GM21825 (cell line): ENCODE data around the gene CEP43.

Experiments
- ATAC-seq: cut with Tn5 transposase; IDR thresholded peaks from one replicate; pipeline ENCODE4 v1.9.1; 2021; ENCODE audit warnings: mild to moderate bottlenecking, moderate library complexity; ENCODE audit not compliant: unreplicated experiment

Gene CEP43

DNA sequence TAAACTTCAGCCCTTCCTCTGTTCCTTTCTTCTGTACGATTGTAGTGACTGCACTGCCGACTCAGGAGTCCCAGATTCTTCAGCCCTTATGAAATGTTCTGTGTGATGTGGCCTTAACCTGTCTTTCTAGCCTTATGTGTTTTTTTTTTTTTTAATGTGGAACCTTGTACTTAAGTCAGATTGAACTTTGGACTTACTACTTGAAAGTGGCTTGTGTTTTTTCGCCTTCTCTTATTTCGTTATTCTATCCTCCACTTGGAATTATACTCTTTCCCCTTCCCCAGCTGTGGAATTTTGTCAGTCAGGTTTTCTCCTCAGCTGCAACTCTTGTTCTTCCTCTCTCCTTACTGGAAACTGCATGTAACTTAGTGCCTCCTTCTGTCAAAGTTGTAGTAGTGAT, 8.8 kb downstream of the CEP43 start:
- ATAC-seq: no peak

- no peak for ATAC-seq
Observed at GRCh38 chr6:167013067-167013466, 13.9 kb downstream of the CEP43 start.

GRCh38 chr6:167013946-167014345, 14.7 kb downstream of the CEP43 start:
- ATAC-seq: no peak

- no peak for ATAC-seq
Observed at GRCh38 chr6:167015302-167015701, 16.1 kb downstream of the CEP43 start.

GRCh38 chr6:167020206-167020605, 21.0 kb downstream of the CEP43 start:
- peak; percentile 87 for ATAC-seq

DNA sequence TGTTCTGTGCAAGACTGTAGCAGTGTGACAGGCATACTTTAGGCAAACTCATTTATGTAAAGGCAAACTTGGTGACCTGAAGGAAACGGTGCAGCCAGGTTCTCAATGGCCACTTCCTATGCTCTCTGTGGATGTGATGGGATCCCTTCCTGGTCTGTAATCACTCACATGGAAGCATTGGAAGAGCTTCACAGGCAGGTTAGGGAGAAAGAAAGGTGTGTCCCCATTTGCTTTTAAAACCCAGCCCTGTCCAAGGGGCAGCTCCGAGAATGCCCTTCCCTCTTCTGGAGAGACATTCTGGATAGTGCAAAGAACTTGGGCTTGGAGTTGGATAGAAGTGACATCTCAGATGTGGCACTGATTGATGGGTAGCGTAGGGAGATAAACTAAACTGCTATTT, 28.1 kb downstream of the CEP43 start:
- ATAC-seq: no peak

DNA sequence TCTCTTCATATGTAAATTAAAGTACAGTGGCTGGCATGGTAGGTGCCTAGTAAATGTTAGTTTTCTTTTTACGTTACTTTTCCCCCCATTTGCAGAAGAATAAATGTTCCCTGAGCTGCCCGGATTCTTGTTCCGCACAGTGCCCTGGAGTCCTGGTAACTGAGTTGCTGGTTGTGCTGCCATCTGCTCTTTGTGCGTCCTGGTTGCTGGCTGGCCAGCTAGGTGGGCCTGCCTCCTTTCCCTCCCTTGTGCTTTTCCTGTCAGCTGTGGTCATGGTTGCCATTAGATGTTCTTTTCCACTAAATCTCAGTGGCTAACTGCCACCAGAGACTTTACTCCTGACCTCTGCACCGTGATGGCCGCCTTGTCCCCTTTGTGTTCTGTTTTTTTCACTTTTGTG, 28.6 kb downstream of the CEP43 start:
- no peak for ATAC-seq

GRCh38 chr6:167030222-167031072, 31.2 kb downstream of the CEP43 start:
- no peak for ATAC-seq

- ATAC-seq: no peak
Observed at GRCh38 chr6:167031082-167031709, 32.0 kb downstream of the CEP43 start.

GRCh38 chr6:167034056-167034455, 34.9 kb downstream of the CEP43 start:
- ATAC-seq: no peak

GRCh38 chr6:167037762-167038161, 38.6 kb downstream of the CEP43 start:
- no peak for ATAC-seq

- ATAC-seq: no peak
Observed at GRCh38 chr6:167044696-167045095, 45.5 kb downstream of the CEP43 start.

DNA sequence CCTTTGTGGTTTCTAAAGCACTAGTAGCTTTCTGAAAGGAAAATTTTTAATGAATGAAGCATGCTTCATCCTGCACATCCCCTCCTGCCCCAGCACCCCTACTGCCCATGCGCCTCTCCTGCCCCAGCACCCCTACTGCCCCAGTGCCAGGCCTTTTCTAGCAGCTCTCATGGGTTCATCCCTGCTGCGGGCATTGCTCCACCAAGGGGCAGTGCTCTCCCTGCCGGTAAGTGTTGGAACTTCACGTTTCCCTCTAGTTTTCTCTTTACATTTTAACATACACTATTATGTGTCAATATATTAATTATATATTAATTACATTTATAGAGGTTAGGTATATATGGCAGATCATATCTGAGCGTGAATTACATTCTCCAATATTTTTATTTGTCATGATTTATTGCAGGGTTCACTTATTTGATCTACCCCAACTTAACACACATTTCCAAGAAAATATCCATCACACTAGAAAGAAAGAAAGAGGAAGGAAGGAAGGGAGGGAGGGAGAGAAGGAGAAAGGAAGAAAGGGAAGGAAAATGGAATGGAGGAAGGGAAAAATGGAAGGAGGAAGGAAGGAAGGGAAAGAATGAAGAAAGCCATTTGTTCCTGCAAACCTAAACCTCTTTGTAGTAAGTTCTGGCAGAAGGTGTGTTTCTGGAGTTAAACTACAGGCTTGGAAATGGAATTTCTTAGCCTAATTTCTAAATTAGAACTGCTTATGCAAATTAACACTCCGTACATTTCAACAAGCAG, 46.8 kb downstream of the CEP43 start:
- ATAC-seq: no peak

DNA sequence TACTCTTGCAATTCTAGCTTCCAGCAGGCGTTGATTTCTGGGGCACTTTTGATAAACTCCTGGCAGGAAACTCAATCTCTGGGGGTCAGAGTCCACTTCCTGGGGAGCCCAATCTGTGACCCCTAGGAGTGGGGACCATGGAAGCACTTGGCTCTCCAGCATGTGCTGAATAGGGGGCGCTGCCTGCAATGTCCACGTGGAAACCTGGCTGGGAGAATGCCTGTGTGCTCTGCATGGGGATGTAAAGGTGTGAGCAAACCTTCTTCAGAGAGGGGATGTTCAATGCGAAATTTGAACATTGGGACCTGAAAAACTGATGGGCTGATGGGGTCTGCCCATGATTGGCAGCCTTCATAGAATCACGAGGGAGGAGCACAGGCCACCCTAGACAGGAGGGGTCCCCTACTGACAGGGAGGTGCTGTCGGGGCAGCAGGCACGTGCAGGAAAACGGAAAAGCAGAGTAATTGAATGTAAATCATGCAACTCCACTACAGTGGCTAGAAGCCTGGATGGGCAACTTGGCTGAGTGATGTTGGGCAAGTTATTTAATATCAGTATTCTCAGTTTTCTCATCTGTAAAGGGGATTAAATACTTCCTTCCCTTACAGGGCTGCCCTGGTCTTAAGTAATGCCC, 47.8 kb downstream of the CEP43 start:
- ATAC-seq: peak; percentile 10

DNA sequence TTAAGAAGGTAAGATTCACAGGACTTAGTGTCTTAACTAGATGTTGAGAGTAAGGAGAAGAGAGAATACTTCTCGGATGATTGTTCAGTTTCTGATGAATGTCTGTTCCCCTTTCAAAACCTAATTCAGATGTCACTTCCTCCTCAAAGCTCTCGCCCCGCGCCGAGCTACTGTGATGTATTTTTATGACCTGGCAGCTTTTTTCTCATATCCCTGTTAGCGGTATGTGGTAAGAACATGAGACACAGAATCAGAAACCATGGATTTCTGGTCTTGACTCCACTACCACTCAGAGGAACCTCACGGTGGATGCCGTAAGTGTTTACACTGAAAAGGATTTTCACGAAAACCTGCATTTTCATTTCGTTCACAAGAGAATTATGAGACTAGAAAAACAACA, 48.4 kb downstream of the CEP43 start:
- peak; percentile 80 for ATAC-seq
